VCaP (cell line): Measurements from ENCODE around the gene PGLYRP3.

Experiments
- H3K27ac ChIP-seq: fragments of 450-650 bp; 2 replicates; pipeline ENCODE4 v1.5.1; 2017
- CTCF ChIP-seq: fragments of 450-650 bp; conservative IDR thresholded peaks from 2 replicates; pipeline ENCODE4 v1.5.1; 2017; ENCODE audit warnings: mild to moderate bottlenecking, moderate library complexity

PGLYRP3 gene

DNA sequence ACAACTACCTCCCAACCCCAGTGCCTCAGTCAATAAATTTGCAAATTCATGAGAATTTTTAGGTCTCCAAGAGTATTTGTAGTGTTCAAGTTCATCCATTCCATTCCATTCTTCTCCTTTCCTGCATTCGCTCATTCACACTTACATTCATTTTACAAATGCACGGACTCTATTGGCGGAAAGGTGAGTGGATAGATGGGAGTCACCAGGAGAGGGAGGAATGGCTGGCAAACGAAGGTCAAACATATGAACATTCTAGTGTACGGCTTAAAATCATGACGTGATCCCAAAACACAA lies 50.7 kb downstream of the PGLYRP3 start:
- no peak overlapping the region for H3K27ac ChIP-seq
- no peak for TF ChIP-seq CTCF

- no peak overlapping the region for H3K27ac ChIP-seq
- TF ChIP-seq CTCF, result no peak
Observed at GRCh38 chr1:153261281-153262069, 51.3 kb downstream of the PGLYRP3 start.

DNA sequence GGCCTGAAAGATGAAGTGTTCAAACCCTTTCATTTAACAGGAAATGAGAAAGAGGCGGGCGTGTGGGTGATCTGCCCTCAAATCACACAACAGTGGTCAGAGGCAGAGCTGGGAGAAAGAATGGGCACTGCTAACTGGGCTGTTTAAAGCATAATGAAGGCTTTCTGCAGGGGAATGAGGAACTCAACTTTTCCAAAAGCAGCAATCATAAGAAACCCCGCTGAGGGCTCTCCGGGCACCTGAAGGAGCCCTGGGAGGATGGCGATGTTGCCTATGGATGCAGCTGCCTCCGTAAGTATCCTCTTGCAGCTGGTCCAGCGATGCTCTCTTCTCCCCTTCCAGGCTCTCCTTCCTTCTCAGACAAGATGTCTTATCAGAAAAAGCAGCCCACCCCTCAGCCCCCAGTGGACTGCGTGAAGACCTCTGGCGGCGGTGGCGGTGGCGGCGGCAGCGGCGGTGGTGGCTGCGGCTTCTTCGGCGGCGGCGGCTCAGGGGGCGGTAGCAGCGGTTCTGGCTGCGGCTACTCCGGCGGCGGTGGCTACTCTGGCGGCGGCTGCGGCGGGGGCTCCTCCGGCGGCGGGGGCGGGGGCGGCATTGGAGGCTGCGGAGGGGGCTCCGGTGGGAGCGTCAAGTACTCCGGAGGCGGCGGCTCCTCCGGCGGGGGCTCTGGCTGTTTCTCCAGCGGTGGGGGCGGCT lies 52.0 kb downstream of the PGLYRP3 start:
- H3K27ac ChIP-seq, result no peak overlapping the region
- TF ChIP-seq CTCF, result no peak

- TF ChIP-seq CTCF, result no peak
- H3K27ac ChIP-seq, result no peak within 1 kb of the TSS
Observed at GRCh38 chr1:153259387-153259786, 53.4 kb downstream of the PGLYRP3 start, which contains the start of gene LORICRIN. Gene LORICRIN, plus strand, starts transcription at chr1:153259687. Its CDS starts 1,263 bp downstream, at chr1:153260950.

DNA sequence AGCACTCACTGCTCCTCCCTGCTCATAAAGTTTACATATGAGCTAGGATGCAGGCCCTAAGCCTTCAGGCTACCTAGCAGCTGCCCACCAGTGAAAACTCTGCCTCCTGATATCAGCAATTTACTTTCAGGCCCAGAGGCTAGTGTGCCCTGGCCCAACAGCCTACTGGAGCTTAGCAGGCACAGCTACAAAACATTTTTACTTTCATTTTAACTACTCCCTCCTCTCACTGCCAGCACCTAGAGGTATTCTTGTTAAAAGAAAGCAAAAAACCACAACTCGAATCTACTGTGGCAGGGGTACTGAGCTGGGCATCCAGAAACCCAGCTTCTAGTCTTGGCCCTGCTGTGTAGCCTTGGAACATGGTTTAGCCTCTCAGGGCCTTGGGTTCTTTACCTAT lies 59.1 kb downstream of the PGLYRP3 start:
- no peak for TF ChIP-seq CTCF
- no peak overlapping the region for H3K27ac ChIP-seq

DNA sequence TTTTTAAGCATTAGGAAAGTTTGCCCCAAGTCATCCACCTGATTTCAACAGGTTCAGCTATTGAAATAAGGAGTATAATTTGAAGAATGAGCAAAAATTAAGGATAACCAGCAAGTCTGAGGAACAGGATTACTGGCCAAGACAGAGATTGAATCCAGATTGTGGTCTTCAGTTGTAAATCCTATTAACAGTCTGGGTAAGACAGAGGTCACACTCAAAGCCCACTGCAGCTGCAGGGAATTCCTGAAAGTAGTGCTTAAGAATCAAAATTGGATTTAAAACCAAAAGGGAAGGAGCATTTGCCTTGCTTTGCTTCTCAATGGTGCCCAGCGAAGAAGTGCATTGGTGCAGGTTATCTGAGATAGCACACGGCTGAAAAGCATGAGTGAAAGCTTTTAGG lies 59.7 kb downstream of the PGLYRP3 start:
- TF ChIP-seq CTCF, result no peak

GRCh38 chr1:153251988-153252387 lies 60.8 kb downstream of the PGLYRP3 start:
- no peak for TF ChIP-seq CTCF
- no peak overlapping the region for H3K27ac ChIP-seq

More for the DNA sequence above, 59.7 kb downstream of the PGLYRP3 start:
- no peak overlapping the region for H3K27ac ChIP-seq
